ENCODE data around the gene PRR35.

DNA sequence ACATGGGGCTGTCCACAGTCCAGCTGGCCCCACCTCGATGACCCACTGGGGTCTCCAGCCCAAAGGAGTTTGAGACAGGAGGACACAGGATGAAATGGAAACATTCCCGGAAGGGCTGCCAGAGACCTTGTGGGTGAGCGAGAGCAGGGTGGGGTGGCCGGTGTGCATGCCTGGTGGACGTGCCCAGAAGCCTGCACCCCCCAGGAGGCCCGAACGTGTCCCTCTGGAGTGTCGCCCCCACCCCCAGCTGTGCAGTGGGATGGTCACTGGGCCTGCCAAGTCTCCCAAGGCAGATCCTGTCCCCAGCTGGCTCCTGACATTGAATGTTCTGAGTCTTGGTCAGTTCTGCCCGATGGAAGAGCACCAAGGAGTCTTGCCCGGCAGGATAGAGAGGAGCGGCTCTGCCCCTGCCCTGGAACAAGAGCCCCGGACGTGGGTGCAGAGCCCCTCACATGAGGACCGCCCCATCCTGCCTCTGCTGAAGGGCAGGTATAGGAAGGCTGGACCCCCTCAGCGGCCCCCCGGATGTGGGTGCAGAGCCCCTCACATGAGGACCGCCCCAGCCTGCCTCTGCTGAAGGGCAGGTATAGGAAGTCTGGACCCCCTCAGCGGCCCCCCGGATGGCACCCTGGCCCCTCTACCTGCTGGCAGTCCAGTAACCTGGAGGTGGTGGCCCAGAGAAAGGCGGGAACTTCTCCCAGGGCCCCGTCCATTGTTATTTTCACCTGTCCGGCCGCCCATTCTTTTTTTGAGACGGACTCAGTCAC lies 35.7 kb upstream of the PRR35 start:
- TF ChIP-seq, protein P1, sequence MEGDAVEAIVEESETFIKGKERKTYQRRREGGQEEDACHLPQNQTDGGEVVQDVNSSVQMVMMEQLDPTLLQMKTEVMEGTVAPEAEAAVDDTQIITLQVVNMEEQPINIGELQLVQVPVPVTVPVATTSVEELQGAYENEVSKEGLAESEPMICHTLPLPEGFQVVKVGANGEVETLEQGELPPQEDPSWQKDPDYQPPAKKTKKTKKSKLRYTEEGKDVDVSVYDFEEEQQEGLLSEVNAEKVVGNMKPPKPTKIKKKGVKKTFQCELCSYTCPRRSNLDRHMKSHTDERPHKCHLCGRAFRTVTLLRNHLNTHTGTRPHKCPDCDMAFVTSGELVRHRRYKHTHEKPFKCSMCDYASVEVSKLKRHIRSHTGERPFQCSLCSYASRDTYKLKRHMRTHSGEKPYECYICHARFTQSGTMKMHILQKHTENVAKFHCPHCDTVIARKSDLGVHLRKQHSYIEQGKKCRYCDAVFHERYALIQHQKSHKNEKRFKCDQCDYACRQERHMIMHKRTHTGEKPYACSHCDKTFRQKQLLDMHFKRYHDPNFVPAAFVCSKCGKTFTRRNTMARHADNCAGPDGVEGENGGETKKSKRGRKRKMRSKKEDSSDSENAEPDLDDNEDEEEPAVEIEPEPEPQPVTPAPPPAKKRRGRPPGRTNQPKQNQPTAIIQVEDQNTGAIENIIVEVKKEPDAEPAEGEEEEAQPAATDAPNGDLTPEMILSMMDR (IDR thresholded peaks at IDR 0.05; ENCODE audit: extremely low read depth in 1 of 2, insufficient read depth in 1 of 2, low read depth in 1 of 2, low read length in 2 of 2), result no peak
- TF ChIP-seq, protein P2, sequence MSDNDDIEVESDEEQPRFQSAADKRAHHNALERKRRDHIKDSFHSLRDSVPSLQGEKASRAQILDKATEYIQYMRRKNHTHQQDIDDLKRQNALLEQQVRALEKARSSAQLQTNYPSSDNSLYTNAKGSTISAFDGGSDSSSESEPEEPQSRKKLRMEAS (IDR thresholded peaks at IDR 0.05; ENCODE audit: insufficient read depth, insufficient read length), result no peak
- no peak for TF ChIP-seq JUN (IDR thresholded peaks at IDR 0.05; ENCODE audit: borderline replicate concordance, insufficient read depth, insufficient read length, low read depth)
- peak; percentile 25 for TF ChIP-seq POLR2A (IDR thresholded peaks at IDR 0.05; ENCODE audit: low read depth, low read length)
- TF ChIP-seq MYC (IDR thresholded peaks at IDR 0.05; ENCODE audit: low read depth, low read length), result no peak
- TF ChIP-seq POLR2AphosphoS5 (IDR thresholded peaks at IDR 0.05; ENCODE audit: insufficient read depth, low read depth, low read length), result no peak

Measured in endothelial cell of umbilical vein (primary cell).